Parathyroid adenoma (tissue), 2 donors: Measurements from ENCODE around the gene TNFRSF18.

Experiments used
- H2AFZ ChIP-seq: fragments of 300-600 bp; sonication (generic); one replicate; pipeline ENCODE4 v1.7.0; 2017; ENCODE audit warnings: antibody characterized with exemption, mild to moderate bottlenecking
- H3K27ac ChIP-seq: fragments of 300-600 bp; sonication (generic); one replicate; pipeline ENCODE4 v1.7.0; 2017
- H3K27me3 ChIP-seq: fragments of 300-600 bp; sonication (generic); one replicate; pipeline ENCODE4 v1.7.0; 2017; ENCODE audit warnings: low read length; ENCODE audit not compliant: control insufficient read depth, insufficient read depth
- H3K36me3 ChIP-seq: fragments of 300-600 bp; sonication (generic); one replicate; pipeline ENCODE4 v1.7.0; 2017; ENCODE audit warnings: low read length; ENCODE audit not compliant: control insufficient read depth, insufficient read depth
- H3K4me1 ChIP-seq: fragments of 300-600 bp; sonication (generic); one replicate; pipeline ENCODE4 v1.7.0; 2017; ENCODE audit warnings: control low read depth
- H3K4me2 ChIP-seq: fragments of 300-600 bp; sonication (generic); one replicate; pipeline ENCODE4 v1.7.0; 2017; ENCODE audit warnings: low read length
- H3K4me3 ChIP-seq: fragments of 300-600 bp; sonication (generic); one replicate; pipeline ENCODE4 v1.7.0; 2017; ENCODE audit warnings: low read depth, low read length
- H3K79me2 ChIP-seq: fragments of 300-600 bp; sonication (generic); one replicate; pipeline ENCODE4 v1.7.0; 2017; ENCODE audit warnings: control low read depth
- H3K9ac ChIP-seq: fragments of 300-600 bp; sonication (generic); one replicate; pipeline ENCODE4 v1.7.0; 2017; ENCODE audit warnings: mild to moderate bottlenecking
- H3K9me3 ChIP-seq: fragments of 300-600 bp; sonication (generic); one replicate; pipeline ENCODE4 v1.7.0; 2017; ENCODE audit warnings: low read length; ENCODE audit not compliant: control insufficient read depth
- TF ChIP-seq, protein P1 (sequence below): fragments of 300-600 bp; sonication (generic); IDR thresholded peaks from one replicate; pipeline ENCODE4 v1.7.0; 2017; ENCODE audit warnings: antibody characterized with exemption, mild to moderate bottlenecking
- donor health status: primary hyperparathyroidism.

Gene TNFRSF18

GRCh38 chr1:1246577-1247340, 40.4 kb upstream of the TNFRSF18 start, which contains the start of gene C1QTNF12:
C1QTNF12 (minus strand) TSS chr1:1246722; CDS start chr1:1246690, 32 bp downstream.
- TF ChIP-seq, protein P1, sequence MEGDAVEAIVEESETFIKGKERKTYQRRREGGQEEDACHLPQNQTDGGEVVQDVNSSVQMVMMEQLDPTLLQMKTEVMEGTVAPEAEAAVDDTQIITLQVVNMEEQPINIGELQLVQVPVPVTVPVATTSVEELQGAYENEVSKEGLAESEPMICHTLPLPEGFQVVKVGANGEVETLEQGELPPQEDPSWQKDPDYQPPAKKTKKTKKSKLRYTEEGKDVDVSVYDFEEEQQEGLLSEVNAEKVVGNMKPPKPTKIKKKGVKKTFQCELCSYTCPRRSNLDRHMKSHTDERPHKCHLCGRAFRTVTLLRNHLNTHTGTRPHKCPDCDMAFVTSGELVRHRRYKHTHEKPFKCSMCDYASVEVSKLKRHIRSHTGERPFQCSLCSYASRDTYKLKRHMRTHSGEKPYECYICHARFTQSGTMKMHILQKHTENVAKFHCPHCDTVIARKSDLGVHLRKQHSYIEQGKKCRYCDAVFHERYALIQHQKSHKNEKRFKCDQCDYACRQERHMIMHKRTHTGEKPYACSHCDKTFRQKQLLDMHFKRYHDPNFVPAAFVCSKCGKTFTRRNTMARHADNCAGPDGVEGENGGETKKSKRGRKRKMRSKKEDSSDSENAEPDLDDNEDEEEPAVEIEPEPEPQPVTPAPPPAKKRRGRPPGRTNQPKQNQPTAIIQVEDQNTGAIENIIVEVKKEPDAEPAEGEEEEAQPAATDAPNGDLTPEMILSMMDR = no peak
- no peak within 1 kb of the TSS for H3K9ac ChIP-seq
- H3K36me3 ChIP-seq = no peaks in the 10 kb centered on the region
- H3K9me3 ChIP-seq = no peaks in the 10 kb centered on the region
- no peaks in the 10 kb centered on the region for H3K27me3 ChIP-seq
- no peaks in the 10 kb centered on the region for H3K4me1 ChIP-seq
- H3K4me2 ChIP-seq = no peak within 1 kb of the TSS
- H3K79me2 ChIP-seq = no peaks in the 10 kb centered on the region
- no peak within 1 kb of the TSS for H3K27ac ChIP-seq
- H2AFZ ChIP-seq = no peak within 1 kb of the TSS
- no peak within 1 kb of the TSS for H3K4me3 ChIP-seq

- Histone ChIP-seq H3K9ac (no peak overlapping the region), H3K36me3 (no peaks in the 10 kb centered on the region), H3K27ac (no peak overlapping the region), H3K4me1 (no peaks in the 10 kb centered on the region), H3K4me3 (no peak overlapping the region), H3K27me3 (no peaks in the 10 kb centered on the region), H3K79me2 (no peaks in the 10 kb centered on the region), H3K4me2 (no peak overlapping the region), H3K9me3 (no peaks in the 10 kb centered on the region), H2AFZ (no peak overlapping the region)
- TF ChIP-seq, protein P1 = no peak
Measured at GRCh38 chr1:1245817-1246576, 39.6 kb upstream of the TNFRSF18 start.

GRCh38 chr1:1245178-1245816, 38.9 kb upstream of the TNFRSF18 start:
- no peak overlapping the region for H3K9ac ChIP-seq
- no peak overlapping the region for H3K4me3 ChIP-seq
- no peak overlapping the region for H3K27ac ChIP-seq
- H3K79me2 ChIP-seq = no peaks in the 10 kb centered on the region
- no peaks in the 10 kb centered on the region for H3K4me1 ChIP-seq
- TF ChIP-seq, protein P1 = no peak
- H3K36me3 ChIP-seq = no peaks in the 10 kb centered on the region
- no peaks in the 10 kb centered on the region for H3K27me3 ChIP-seq
- no peak overlapping the region for H2AFZ ChIP-seq
- H3K9me3 ChIP-seq = no peaks in the 10 kb centered on the region
- H3K4me2 ChIP-seq = no peak overlapping the region

GRCh38 chr1:1244192-1244811, 37.9 kb upstream of the TNFRSF18 start:
- Histone ChIP-seq H3K4me3 (no peak overlapping the region), H3K4me1 (no peaks in the 10 kb centered on the region), H3K27ac (no peak overlapping the region), H3K9ac (no peak overlapping the region), H3K9me3 (no peaks in the 10 kb centered on the region), H3K4me2 (no peak overlapping the region), H3K27me3 (no peaks in the 10 kb centered on the region), H3K79me2 (no peaks in the 10 kb centered on the region), H3K36me3 (no peaks in the 10 kb centered on the region), H2AFZ (no peak overlapping the region)
- TF ChIP-seq, protein P1 = no peak
